ENCODE data around the gene LGALS9B. TPM values are rescaled to one million over a fixed set of nuclear protein-coding genes. Genes with fewer than 3 reads are reported as not detected.
"Not testable (repeated sequence)": the region's sequence is repeated elsewhere in the genome, so short reads cannot be mapped to it uniquely, and the experiment has no call there.

The LGALS9B gene
- total RNA-seq, 4 donors from 2014 or later: 2.9 to 20.8 (median 13.0) TPM

GRCh38 chr17:20462158-20462557 lies 5.2 kb downstream of the LGALS9B start:
- H3K4me3 ChIP-seq; H3K27me3 ChIP-seq; intact Hi-C loops (cut with DNase I); H3K27ac ChIP-seq; DNase-seq; H3K36me3 ChIP-seq; H3K9me3 ChIP-seq: not testable (repeated sequence)
- WGBS, 2 donors: no CpG with 5 or more reads among the region's 3 CpGs
- H3K4me1 ChIP-seq: peaks cover 0 to 12% (median 0%) of the 10 kb centered on the region in 3 donors

DNA sequence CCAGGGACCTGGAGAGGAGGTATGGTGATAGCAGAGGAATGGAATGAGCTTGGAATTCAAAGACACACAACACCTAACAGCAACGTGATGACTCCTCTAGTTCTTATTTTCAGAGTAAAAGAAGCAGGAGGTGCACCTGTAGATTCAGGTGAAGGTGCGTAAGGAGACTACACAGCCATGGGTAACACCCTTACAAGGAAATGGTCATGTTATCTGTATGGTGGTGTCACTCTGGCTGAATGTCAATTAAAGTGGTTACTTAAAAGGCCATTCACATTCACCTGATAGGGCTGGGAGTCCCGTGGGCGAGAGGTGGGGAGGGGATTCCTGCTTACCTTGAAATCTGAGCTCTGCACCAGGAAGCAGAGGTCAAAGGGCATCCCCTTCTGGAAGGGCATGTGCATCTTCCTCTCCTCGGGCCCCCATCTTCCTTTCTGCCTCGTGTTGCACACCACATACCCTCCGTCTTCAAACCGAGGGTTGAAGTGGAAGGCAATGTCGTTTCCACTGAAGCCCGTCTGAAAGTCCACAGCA lies 9.4 kb downstream of the LGALS9B start:
- H3K27ac ChIP-seq; H3K36me3 ChIP-seq; H3K27me3 ChIP-seq; DNase-seq; intact Hi-C loops (cut with DNase I); H3K9me3 ChIP-seq; H3K4me3 ChIP-seq; H3K4me1 ChIP-seq: not testable (repeated sequence)
- 75% methylated on average over 2 of the region's 10 CpGs; no CpG with 5 or more reads in 1 of the 2 donors for WGBS, 2 donors

GRCh38 chr17:20455106-20455505 lies 12.2 kb downstream of the LGALS9B start:
- H3K27me3 ChIP-seq; H3K9me3 ChIP-seq; H3K4me1 ChIP-seq; H3K4me3 ChIP-seq; H3K27ac ChIP-seq; intact Hi-C loops (cut with DNase I); H3K36me3 ChIP-seq; DNase-seq: not testable (repeated sequence)
- WGBS, 2 donors: no CpG with 5 or more reads among the region's 10 CpGs

- H3K4me3 ChIP-seq; H3K36me3 ChIP-seq; H3K9me3 ChIP-seq; H3K4me1 ChIP-seq; H3K27ac ChIP-seq; DNase-seq; H3K27me3 ChIP-seq; intact Hi-C loops (cut with DNase I): not testable (repeated sequence)
- no CpG with 5 or more reads among the region's 11 CpGs for WGBS, 2 donors
Measured at GRCh38 chr17:20453820-20454434, 13.4 kb downstream of the LGALS9B start.

DNA sequence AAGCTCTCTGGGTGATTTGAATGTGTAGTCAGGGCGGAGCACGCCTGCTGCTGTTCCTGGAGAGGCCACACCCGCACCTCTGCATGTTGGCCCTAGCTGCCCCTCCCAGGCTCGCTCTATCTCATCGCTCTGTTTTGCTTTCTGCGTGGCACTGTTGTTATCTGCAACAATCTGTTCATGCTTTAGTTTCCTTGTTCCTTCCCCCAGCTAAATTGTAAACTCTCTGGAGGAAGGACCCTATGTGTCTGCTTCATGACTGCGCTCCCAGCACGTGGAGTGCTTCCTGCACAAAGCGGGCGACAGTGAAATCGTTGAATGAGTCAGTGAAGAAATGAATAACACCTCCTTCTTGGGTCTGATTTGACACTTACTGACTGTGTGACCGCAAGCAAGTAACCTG lies 16.5 kb downstream of the LGALS9B start:
- H3K4me1 ChIP-seq; H3K27me3 ChIP-seq; H3K4me3 ChIP-seq; DNase-seq; H3K9me3 ChIP-seq; H3K36me3 ChIP-seq; intact Hi-C loops (cut with DNase I); H3K27ac ChIP-seq: not testable (repeated sequence)
- 60% methylated on average over 2 of the region's 12 CpGs; no CpG with 5 or more reads in 1 of the 2 donors for WGBS, 2 donors

DNA sequence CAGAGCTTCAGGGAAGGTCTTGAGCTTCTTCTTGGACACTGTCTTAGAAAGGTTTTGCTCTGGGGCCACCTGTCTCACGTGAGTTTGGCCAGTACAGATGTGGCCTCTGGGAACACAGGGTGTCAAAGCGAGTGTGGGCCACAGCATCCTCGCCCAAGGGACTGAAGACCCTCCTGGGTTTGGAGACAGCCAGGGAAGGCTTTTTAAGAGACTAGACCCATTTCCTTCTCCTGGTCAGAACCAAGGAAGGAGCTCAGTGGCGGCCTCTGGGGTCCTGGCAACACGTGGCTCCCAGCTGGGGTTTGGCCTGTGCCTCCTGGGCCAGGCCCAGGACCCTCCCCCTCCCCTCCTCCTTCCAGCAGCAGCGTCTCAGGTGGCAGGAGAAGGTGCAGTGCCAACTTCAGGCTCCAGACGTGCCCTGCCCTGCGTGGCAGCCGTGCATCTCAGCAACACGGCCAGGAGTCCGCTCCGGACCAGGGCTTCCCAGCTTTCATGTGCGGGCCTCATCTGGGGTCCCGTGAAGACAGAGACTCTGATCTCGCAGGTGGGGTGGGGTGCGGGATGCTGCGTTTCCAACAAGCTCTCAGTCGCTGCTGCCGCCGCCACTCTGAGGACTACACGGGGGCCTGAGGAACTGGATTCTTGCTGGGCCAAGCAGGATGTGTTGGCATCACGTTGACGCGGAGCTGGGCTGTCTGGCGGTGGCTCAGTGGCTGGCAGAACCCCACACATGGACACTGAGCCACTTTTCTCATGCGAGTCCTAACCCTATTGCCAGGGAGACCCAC lies 19.6 kb downstream of the LGALS9B start:
- H3K27me3 ChIP-seq; H3K9me3 ChIP-seq; H3K36me3 ChIP-seq; intact Hi-C loops (cut with DNase I); DNase-seq; H3K4me3 ChIP-seq; H3K4me1 ChIP-seq; H3K27ac ChIP-seq: not testable (repeated sequence)
- 54 to 73% methylated on average over 6 to 9 of the region's 26 CpGs for WGBS, 2 donors

DNA sequence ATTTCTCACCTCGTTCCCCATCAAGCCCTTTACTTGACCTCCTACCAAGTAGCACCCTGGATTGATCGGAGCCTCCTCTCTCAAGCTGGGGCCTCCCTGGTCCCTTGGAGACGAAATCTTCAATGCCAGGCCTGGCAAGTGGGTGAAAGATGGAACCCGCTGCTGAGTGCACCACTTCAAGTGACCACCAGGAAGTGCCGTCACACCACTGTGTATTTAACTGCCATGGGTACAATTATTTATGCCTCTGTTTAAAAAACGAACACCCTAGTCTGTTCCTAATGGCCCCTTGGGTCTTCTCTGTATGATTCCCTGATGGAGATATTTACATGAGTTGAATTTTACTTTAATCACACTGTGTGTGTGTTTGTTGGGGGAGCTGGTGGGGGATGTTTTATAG lies 20.4 kb downstream of the LGALS9B start:
- not testable (repeated sequence) for H3K27ac ChIP-seq

GRCh38 chr17:20444581-20445236 lies 22.6 kb downstream of the LGALS9B start:
- H3K27ac ChIP-seq; H3K4me1 ChIP-seq; H3K27me3 ChIP-seq; H3K9me3 ChIP-seq; DNase-seq; intact Hi-C loops (cut with DNase I); H3K4me3 ChIP-seq; H3K36me3 ChIP-seq: not testable (repeated sequence)
- no CpG with 5 or more reads among the region's 8 CpGs for WGBS, 2 donors

More for the DNA sequence above, 20.4 kb downstream of the LGALS9B start:
- intact Hi-C loops (cut with DNase I); H3K4me3 ChIP-seq; H3K36me3 ChIP-seq; H3K9me3 ChIP-seq; H3K27me3 ChIP-seq; H3K4me1 ChIP-seq; DNase-seq: not testable (repeated sequence)
- 58 to 65% methylated on average over 4 to 5 of the region's 6 CpGs for WGBS, 2 donors

- H3K4me1 ChIP-seq; H3K4me3 ChIP-seq; H3K27me3 ChIP-seq; intact Hi-C loops (cut with DNase I); H3K36me3 ChIP-seq; DNase-seq; H3K9me3 ChIP-seq; H3K27ac ChIP-seq: not testable (repeated sequence)
- WGBS, 2 donors: no CpG with 5 or more reads among the region's 16 CpGs
Measured at GRCh38 chr17:20444173-20444572, 23.2 kb downstream of the LGALS9B start.

- DNase-seq; H3K36me3 ChIP-seq; H3K27me3 ChIP-seq; H3K9me3 ChIP-seq; H3K27ac ChIP-seq; intact Hi-C loops (cut with DNase I); H3K4me1 ChIP-seq; H3K4me3 ChIP-seq: not testable (repeated sequence)
- no CpG with 5 or more reads among the region's 9 CpGs for WGBS, 2 donors
Measured at GRCh38 chr17:20443632-20444031, 23.7 kb downstream of the LGALS9B start.

DNA sequence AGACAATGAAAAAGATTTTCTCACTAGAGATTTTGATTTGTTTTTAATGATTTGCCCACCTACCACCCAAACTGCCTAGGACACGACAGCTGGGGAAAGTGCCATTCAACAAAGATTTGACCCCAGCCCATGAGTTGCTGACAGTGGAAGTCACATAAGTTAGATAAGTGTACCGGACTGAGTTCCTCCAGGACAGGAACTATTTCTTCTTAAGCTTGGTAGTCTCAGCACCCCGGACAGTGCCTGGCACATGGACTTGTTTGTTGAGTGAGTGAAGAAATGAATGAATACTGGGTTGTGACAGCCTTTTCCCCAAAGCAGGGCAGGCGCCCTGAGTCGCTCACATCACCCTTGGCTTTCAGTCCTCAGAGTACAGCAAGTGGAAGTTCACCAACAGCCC lies 26.7 kb downstream of the LGALS9B start:
- 33% methylated on average over 2 of the region's 5 CpGs; no CpG with 5 or more reads in 1 of the 2 donors for WGBS, 2 donors
- H3K36me3 ChIP-seq; DNase-seq; H3K4me3 ChIP-seq; intact Hi-C loops (cut with DNase I); H3K4me1 ChIP-seq; H3K27me3 ChIP-seq; H3K27ac ChIP-seq; H3K9me3 ChIP-seq: not testable (repeated sequence)

DNA sequence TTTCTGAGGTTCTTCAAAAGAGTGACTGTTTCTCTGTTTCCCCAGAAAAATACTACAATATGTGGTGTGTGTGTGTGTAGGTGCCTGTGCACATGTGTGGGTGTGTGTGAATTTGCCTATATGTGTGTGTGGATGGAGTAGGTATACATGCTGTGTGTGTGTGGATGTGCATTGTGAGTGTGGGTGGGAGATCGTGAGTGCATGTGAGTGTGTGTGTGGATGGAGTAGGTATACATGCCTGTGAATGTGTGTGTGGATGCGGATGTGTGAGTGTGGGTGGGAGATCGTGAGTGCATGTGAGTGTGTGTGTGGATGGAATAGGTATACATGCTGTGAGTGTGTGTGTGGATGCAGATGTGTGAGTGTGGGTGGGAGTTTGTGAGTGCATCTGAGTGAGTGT lies 32.2 kb downstream of the LGALS9B start:
- H3K27me3 ChIP-seq; H3K4me1 ChIP-seq; H3K36me3 ChIP-seq; DNase-seq; H3K4me3 ChIP-seq; H3K27ac ChIP-seq; intact Hi-C loops (cut with DNase I); H3K9me3 ChIP-seq: not testable (repeated sequence)
- WGBS, 2 donors: 81 to 83% methylated on average over 3 of the region's 3 CpGs

DNA sequence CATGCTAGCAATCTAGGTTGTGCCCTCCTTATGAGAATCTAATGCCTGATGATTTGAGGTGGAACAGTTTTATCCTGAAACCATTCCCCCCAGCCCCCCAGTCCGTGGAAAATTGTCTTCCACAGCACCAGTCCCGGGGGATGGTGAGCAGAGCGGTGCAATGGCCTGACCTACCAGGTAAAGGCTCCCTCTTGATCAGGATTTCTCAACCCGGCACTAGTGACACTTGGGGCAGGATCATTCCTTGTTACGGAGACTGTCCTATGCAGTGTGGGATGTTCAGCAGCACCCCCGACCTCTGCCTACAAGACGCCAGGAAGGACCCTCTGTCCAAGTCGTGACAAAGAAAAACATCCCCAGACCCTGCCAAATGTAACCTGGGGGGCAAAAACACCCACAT lies 34.0 kb downstream of the LGALS9B start:
- H3K27me3 ChIP-seq; H3K9me3 ChIP-seq; DNase-seq; H3K4me3 ChIP-seq; H3K36me3 ChIP-seq; H3K4me1 ChIP-seq; intact Hi-C loops (cut with DNase I); H3K27ac ChIP-seq: not testable (repeated sequence)
- no CpG with 5 or more reads among the region's 8 CpGs for WGBS, 2 donors
